Head of caudate nucleus (tissue), 42 donors: Measurements from ENCODE around the gene RDH13.

Source experiments
- DNase-seq, 42 donors: peaks; one replicate each; pipeline versions ENCODE4 v3.0.0 to v3.0.0-alpha.2; 2020 to 2021; ENCODE audit warnings: mixed read lengths in 7 of 42
- intact Hi-C: fragments of 100-400 bp; cut with DNase I; formaldehyde crosslinking; loops from one replicate; pipeline ENCODE4 v1.15.0; 2022

RDH13 gene

GRCh38 chr19:55094456-55095259 lies 31.7 kb upstream of the RDH13 start:
- no peak for DNase-seq

GRCh38 chr19:55092423-55093318 lies 29.7 kb upstream of the RDH13 start:
- DNase-seq, result no peak
- intact Hi-C loops, result no loop called here

More at GRCh38 chr19:55094456-55095259, 31.7 kb upstream of the RDH13 start:
- intact Hi-C loops, result no loop called here

- no peak for DNase-seq
- intact Hi-C loops, result no loop called here
These were observed 29.0 kb upstream of the RDH13 start for GRCh38 chr19:55091955-55092354.

DNA sequence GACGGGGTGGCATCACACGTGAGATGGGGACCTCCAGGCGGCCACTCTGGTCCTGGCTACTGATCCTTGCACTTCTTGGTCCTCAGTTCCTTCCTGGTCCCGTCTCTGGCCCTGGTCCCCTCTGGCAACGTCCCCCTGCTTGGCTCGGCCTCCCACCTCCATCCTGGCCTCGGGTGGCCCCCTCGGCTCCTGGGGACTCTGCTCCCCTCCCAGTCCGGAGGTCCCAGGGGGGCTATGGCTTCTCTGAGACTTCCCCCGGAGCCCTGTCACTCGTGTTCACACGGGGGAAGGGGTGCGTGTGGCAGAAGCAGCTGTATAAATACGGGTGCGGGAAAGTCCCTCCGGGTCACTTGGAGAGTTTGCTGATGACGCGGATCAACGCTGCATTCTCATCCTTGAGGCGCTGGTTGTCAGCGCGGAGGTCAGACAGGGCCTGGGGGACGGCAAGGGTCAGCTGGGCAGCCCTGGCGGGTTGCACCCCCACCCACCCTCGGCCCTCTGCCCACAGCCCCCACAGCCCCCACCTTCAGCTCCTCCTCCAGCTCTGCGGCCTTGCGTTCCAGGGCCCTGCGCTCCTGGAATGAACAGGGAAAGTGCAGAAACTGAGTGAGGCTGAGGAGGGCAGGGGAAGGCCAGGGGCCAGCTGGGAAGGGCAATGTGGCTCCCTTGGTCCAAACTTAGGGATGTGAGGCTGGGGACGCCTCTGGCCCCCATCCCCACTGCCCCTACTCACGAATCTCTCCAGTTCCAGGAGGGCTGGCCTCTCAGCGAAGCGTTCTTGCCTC lies 28.4 kb upstream of the RDH13 start:
- intact Hi-C loops, result no loop called here
- DNase-seq, result no peak

- no peak for DNase-seq
These were observed 27.6 kb upstream of the RDH13 start for GRCh38 chr19:55090564-55090963.

GRCh38 chr19:55089342-55089944 lies 26.5 kb upstream of the RDH13 start:
- intact Hi-C loops, result no loop called here
- no peak for DNase-seq

More at GRCh38 chr19:55090564-55090963, 27.6 kb upstream of the RDH13 start:
- intact Hi-C loops, result no loop called here

- DNase-seq, result peak in 41 of 42 donors; percentile 49 to 93 (median 79)
- intact Hi-C loops, result no loop called here
These were observed 25.8 kb upstream of the RDH13 start for GRCh38 chr19:55088543-55089341.

DNA sequence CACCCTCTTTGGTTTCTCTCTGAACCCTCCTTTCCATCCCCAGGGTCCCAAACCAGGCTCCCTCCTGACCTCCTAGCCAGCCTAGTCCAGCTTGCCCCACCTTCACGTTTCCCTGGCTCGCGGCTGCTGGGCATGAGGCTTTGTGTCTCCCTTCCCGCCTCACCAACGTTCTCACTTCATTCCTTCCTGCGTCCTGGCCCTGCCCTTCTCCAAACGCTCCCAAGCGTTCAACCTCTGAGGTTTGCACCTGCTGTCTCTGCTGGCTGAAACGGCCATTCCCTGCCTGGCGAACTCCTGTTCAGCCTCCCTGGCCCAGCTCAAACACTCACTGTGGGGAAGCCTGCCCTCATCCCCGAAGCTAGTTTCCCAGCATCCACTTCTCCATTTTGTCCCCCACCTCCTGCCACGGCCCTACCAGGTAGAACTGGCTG lies 25.1 kb upstream of the RDH13 start:
- DNase-seq, result no peak
- intact Hi-C loops, result no loop called here

DNA sequence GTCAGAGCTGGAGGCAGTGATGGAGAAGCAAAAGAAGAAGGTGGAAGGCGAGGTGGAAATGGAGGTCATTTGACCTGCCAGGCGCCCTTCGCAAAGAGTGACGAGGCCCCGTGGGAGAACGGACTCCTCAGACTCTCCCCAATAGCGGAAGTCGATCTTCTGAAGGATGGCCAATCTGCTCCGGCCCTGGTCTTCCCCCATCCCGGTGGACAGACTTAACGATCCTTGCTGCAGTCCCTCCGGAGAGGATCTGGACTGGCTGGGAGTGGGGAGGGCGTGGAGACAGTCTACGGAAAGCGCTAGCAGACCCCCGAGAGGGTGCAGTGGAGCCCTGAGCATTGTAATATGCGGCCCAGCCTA lies 24.6 kb upstream of the RDH13 start:
- DNase-seq, result no peak

DNA sequence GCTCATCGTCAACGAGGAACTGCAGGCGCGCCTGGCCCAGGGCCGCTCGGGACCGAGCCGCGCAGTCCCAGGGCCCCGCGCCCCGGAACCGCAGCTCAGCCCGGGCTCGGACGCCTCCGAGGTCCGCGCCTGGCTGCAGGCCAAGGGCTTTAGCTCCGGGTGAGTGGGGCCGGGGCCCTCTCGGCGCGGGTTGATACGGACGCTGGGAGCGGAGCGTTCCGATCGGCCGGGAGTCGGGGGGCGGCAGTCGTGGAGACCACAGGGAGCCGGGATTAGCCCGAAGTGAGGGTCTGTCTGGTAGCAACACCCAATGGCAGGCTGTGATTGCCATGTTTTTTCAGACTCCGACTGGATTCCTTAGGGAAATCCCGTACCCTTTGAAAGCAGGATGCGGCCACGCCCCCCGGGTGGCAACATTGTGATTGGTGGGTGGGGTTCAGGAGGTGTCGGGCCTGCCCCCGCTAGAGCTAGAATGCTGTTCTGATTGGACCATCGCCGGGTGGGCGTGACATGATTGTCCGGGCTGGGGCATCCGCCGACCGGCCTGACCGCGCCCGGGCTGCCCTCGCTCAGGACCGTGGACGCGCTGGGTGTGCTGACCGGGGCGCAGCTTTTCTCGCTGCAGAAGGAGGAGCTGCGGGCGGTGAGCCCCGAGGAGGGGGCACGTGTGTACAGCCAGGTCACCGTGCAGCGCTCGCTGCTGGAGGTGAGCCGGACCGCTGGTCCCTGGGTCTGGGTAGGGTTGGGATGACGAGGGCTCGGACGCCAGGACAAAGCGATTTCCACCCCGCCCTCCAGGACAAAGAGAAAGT lies 24.0 kb upstream of the RDH13 start:
- peak; percentile 74 to 95 (median 86) for DNase-seq
- intact Hi-C loops, result no loop called here

More for the DNA sequence above, 24.6 kb upstream of the RDH13 start:
- intact Hi-C loops, result no loop called here

DNA sequence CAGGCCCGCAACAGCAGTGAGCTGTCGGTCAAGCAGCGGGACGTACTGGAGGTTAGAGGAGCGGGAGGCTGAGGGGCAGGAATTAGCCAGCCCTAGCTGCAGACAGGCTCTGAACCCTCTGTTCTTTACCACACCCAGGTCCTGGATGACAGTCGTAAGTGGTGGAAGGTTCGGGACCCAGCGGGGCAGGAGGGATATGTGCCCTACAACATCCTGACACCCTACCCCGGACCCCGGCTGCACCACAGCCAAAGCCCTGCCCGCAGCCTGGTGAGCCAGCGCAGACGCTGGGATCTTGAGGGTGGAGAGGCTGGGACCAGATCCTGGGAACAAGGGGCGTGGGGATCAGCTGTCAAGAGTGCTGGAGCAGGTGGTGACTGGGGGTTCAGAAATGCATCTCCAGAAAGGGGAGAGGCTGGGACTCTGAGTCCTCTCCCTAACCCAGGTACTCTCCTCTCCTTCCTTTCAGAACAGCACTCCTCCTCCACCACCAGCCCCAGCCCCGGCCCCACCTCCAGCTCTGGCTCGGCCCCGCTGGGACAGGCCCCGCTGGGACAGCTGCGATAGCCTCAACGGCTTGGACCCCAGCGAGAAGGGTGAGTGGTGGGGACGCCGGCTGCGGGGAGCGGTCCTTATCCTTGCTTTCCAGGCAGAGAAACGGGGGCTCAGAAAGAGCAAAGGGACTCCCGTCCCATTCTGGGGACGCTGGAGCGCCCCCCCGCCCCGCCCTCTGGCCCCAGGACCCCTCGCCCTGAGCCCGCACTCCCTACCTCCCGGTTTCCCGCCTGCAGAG lies 23.2 kb upstream of the RDH13 start:
- intact Hi-C loops, result no loop called here
- no peak for DNase-seq

DNA sequence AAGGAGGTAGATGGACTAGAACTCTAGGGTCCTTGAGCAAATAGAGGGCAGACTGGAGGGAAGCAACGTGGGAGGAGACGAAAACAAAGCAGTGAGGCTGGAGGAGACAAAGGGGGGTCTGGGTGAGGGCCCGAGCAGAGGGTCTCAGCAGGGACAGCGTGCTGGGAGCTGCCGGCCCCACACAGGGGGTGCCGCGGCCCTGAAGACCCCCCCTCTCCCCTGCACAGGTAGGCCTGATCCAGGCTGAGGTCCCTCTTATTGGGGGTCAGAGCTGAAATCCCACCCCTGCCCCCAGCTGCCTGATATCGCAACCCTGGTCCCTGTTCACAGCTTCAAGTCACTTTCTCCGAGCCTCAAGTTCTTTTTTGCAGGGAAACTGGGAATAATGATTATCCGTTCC lies 21.5 kb upstream of the RDH13 start:
- intact Hi-C loops, result no loop called here
- no peak for DNase-seq

DNA sequence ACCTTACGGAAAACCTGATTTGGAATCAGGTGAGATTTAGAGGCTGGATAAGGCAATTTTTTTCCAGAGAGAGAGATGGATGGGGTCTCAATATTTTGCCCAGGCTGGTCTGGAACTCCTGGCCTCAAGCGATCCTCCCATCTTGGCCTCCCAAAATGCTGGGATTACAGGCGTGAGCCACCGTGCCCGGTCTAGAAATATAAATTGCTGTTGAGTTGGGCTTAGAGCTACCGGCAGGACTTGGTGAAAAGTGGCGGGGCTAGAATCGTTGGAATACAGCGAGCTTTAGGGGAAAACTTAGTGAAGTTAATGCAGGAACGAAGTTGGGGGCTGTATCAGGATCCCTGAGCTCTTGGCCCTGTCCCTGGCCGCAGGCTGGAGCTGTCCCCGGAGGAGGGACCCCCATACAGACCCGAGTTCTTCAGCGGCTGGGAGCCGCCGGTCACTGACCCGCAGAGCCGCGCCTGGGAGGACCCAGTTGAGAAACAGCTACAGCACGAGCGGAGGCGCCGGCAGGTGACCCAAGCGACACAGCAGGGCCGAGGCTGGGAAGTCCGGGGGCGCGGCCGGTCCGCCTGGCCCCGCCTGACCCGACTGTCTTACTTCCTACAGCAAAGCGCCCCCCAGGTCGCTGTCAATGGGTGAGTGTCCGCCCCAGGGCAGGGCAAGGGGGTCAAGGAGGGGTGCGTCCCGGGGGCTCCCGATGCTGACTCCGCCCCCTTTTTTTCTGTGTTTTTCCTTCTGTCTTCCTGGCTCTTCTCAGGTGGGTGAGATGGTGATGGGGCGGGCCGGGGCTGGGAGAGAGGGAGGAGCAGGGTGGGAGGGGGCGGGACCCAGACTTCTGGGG lies 20.3 kb upstream of the RDH13 start:
- DNase-seq, result no peak

GRCh38 chr19:55082020-55082851 lies 19.3 kb upstream of the RDH13 start:
- intact Hi-C loops, result no loop called here
- no peak for DNase-seq

More for the DNA sequence above, 20.3 kb upstream of the RDH13 start:
- intact Hi-C loops, result no loop called here

DNA sequence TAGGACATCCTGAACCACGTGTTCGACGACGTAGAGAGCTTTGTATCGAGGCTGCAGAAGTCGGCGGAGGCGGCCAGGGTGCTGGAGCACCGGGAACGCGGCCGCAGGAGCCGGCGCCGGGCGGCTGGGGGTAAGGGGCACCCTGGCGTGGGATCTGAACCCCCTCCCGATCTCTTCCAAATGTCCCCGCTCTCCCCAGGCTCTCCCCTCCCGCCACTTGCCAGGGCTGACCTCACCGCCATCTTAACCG lies 18.7 kb upstream of the RDH13 start:
- intact Hi-C loops, result no loop called here
- no peak for DNase-seq
